NCI-H345 treated with DMSO at 0.1 percent for 48 hours (cell line): ENCODE results near the gene TBC1D13.
A peak's percentile ranks its signal among the peaks of the same experiment; 100 is the strongest.

Source experiments
- DNase-seq: peaks from one replicate; lab custom pipeline; 2025; ENCODE audit not compliant: unreplicated experiment; lab: John Stamatoyannopoulos, UW

The TBC1D13 gene

GRCh38 chr9:128820665-128821583 lies 33.9 kb downstream of the TBC1D13 start:
- no peak for DNase-seq

DNA sequence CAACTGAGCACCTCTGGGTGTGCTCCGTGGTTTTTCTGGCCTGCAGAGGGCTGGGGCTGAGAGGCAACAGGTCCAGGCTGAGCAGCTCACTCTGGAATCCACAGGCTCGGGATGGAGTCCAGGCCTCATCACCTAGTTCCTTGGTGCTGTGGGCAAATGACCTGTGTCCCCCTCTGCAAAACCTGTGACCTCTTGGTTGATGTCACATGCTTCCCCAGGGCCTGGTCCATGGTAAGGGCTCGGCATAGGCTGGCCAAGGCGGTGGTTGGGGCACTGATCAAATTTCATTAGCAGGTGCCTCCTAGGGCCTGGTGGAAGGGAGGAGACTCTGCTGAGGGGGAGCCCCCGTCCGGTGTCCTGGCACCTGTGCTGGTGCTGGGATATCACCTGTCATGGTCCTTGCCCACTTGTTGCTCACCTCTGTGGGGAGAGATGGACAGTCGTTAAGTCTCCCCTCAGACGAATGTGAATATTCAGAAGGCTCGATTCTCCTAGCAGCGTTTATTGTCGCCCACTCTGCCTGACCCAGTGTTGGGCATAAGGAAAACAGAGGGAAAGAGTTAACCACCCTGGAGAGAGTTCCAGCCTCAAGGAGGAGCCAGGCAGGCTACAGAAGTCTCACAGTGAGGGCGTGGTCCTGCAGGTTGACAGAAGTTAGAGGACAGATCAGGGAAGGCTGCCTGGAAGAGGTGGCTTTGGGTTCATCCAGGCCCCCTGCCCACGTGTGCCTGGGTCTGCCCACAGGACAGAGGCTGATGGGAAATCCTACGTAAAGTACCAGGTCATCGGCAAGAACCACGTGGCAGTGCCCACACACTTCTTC lies 34.7 kb downstream of the TBC1D13 start:
- no peak for DNase-seq

DNA sequence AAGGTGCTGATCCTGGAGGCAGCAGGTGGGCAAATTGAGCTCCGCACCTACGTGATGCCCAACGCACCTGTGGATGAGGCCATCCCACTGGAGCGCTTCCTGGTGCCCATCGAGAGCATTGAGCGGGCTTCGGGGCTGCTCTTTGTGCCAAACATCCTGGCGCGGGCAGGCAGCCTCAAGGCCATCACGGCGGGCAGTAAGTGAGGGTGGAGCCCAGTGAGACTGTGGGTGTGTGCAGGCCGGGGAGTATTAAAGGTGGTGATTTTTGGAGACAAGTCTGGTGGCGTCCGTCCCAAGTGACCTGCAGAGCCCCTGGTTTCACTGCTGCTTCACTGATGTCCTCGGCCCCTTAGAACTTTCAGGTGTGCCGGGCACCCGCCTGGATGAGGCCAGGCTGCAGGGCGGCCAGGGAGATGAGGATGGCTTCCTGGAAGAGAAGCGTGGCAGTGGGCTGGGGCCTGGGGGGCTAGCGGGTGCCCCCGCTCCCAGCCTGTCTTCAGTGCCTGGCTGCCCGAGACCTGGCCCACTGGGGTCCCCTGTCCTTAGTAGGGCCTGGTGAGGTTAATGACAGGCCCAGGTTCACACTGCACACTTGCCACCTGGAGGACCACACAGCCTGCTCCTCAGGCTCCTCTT lies 35.5 kb downstream of the TBC1D13 start:
- DNase-seq = no peak

DNA sequence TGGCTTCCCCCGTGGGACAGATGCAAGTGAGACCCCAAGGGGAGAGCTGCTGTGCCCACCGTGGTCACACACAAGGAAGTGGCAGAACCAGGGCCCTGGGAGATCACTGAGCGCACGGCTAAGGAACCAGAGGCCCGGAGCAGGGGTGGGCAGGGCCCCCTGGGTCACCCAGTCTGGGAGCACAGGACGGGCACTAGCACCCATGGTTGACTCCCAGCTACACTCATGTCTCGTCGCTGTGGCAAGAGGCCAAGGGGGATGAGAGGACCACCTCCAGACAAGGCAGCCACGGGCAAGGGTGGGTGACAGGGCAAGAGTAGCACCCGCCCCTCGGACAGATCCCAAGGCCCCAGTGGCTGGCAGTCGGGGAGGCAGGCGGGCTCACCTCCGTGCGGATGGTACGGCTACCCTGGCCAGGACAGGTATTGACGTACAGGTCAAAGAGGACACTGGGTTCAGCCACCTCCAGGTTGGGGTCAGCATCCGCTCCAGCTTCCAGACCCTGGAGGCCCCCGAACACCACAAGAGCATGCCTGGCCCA lies 36.4 kb downstream of the TBC1D13 start:
- no peak for DNase-seq

GRCh38 chr9:128823903-128824406 lies 36.9 kb downstream of the TBC1D13 start:
- no peak for DNase-seq

DNA sequence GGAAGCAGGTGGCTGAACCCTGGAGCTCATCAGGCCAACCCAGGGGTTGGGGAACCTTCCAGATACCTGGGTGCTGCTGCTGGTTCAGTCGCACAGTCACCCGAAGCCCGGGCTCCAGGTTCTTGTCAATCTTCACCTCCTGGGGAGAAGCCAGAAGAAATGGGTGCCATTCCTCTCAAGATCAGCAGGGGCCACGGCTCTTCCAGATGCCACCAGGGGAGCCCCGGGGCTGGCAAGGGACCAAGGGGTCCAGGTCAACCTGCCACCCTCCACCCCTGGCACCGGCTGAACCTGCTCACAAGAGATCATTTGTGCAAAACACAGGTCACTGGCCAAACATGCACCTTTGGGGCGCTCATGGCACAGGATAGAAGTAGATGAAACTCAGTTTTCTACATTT lies 37.9 kb downstream of the TBC1D13 start:
- DNase-seq = no peak

GRCh38 chr9:128825923-128826700 lies 39.1 kb downstream of the TBC1D13 start:
- no peak for DNase-seq

GRCh38 chr9:128828267-128828666 lies 41.2 kb downstream of the TBC1D13 start:
- no peak for DNase-seq

DNA sequence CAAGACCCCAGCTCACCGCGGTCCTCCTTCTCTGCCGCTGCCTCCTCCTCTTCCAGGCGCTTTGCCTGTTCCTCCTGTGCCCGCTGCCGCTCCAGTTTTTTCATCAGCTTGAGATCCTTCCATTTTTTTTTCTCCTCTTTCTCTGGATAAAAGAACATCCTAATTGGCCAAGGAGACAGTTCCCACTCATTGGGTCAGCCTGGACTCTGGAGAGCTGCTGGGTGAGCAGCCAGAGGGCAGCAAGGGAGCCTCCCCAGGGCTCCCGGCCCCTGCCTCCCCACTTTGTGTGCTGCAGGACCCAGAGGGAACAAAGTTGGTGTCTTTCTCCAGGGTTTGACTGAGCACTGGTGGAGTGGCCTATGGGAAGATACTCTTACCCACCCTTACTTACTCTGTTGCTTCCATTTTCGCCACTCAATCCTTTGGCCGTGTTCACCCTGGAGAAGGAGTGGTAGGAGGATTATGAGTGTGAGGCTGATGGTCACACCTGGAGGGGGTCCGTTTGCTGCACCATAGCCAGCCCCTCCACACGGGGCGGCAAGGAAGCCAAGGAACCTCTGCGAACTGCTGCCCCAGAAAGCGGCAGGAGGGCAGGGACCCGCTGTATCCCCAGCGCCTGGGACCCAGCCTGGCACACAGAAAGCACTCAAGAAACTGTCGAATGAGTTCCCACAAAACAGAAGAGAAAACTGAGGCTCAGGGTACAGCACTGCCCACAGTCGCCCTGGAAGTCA lies 41.8 kb downstream of the TBC1D13 start:
- DNase-seq = no peak

DNA sequence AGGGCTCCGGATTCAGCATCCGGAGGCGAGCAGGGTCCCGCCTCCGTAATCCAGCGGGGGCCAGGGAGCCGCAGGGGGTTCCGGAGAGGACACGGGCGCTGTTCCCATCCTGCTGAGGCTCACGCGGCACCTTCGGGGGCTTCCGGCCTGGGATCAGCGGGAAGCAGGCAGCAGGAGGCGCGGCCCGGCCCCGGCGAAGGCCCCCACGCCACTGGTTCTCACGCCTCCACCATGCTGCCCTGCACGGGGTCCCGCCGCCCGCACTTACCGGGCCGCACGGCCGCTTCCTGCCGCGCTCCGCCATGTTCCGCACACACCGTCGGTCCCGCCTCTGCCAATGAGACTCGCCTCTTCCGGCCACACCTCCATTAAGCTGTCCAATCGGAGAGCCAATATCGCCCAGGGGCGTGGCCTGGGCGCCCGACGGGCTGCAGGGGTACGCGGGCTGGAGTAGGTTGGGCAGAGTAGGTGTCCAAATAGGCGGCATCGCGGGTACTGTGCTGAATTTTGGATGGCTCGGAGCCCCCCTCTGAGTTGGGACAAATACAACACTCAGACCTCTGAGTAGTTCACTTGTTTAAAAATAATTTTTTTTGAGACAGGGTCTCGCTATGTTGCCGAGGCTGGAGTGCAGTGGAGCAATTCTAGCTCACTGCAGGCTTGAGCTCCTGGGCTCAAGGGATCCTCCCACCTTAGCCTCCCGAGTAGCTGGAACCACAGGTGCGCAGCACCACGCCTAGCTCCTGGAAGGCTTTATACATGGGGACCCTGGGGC lies 42.6 kb downstream of the TBC1D13 start, which contains the start of gene SPOUT1:
TSS of gene SPOUT1 (minus strand) at position 318 of the 775 bp plus-strand sequence. CDS start at position 304, 14 bp downstream.
- peak; percentile 95 for DNase-seq

- DNase-seq = no peak
Observed at GRCh38 chr9:128833696-128834095, 46.6 kb downstream of the TBC1D13 start.

DNA sequence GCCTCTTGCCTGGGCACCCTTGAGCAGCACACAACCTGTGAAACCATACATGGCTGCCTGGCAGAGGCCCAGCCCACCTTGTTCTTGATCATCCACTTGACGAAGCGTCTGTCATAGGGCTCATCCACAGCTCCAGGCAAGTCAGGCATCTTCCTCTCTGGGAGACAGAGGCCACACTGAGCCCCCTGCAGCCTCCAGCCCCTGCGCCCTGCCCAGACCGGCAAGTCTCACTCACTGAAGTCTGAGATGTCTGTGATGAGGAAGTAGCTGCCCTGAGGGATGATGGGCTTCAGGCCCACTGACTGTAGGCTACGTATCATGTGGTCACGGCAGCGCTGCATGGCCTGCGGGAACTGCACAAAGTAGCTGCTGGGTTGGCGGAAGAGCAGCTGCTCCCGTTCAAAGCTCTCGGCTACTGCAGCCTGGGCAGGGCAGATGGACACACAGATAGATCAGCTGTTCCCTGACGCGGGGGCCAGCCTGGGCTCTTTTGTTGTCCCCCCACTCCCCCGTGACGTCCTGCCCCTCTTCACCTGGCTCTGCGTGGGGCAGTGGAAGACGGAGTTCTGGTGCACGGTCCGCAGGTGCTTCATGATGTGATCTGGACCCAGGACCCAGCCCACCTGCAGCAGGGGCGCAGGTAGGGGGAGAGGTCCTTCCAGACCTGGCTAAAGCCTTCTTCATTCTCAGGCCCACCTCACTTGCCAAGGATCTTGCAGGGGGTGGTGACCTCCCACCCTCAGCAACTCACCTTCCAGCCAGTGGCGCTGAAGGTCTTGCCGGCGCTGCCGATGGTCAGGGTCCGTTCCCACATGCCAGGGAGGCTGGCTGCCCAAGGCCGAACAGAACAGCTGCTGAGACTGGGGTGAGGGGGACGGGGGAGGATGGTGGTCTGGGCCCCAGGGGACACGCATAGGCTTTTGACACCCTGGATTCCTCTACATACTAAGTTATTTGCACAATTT lies 48.5 kb downstream of the TBC1D13 start:
- DNase-seq = no peak

DNA sequence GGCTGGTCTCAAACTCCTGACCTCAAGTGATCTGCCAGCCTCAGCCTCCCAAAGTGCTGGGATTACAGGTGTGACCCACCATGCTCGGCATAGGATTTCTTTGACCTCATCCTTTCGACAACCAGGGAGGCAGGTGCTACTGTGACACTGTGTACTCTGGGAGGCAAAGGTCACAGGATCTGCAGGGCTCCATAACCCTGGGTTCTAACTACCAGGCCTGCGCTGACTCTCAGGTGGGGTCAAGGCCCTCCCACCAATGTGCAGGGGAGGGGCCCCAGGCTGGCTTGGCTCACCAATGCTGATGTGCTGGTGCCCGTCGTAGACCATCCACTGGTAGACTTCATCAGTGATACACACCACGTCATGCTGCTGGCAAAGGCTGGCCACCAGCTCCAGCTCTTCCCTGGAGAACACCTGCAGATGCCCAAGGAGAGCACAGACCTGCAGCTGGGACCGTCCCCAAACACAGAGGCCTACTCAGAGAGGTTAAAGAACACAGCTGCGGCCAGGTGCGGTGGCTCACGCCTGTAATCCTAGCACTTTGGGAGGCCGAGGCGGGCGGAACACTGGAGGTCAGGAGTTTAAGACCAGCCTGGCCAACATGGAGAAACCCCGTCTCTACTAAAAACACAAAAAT lies 49.6 kb downstream of the TBC1D13 start:
- DNase-seq = no peak

GRCh38 chr9:128838338-128838737 lies 51.3 kb downstream of the TBC1D13 start:
- DNase-seq = no peak

DNA sequence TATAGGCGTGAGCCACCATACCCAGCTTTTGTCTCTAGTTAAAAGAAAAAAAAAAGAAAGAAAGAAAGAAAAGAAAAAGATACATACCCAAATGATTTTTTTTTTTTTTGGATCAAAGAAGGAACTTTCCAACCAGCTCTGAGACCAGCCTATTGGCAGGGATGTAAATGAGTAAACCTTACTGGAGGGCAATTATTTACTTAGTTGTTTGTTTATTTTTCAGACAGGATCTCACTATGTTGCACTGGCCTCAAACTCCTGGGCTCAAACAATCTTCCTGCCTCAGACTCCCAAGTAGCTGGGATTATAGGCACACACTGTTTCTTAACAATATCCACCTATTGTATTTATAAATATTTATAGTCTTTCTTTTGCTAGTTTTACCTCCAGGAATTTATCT lies 53.5 kb downstream of the TBC1D13 start:
- DNase-seq = no peak

GRCh38 chr9:128841694-128842492 lies 54.8 kb downstream of the TBC1D13 start:
- DNase-seq = no peak
